NCI-H82 treated with DMSO at 0.1 percent for 48 hours (cell line): ENCODE data around the gene SYT9.
A peak's percentile ranks its signal among the peaks of the same experiment; 100 is the strongest.

Source experiments
- DNase-seq: peaks from one replicate; lab custom pipeline; 2025; ENCODE audit not compliant: unreplicated experiment; lab: John Stamatoyannopoulos, UW

Gene SYT9

GRCh38 chr11:7418906-7419305 is 167.2 kb downstream of the SYT9 start:
- DNase-seq, result no peak

DNA sequence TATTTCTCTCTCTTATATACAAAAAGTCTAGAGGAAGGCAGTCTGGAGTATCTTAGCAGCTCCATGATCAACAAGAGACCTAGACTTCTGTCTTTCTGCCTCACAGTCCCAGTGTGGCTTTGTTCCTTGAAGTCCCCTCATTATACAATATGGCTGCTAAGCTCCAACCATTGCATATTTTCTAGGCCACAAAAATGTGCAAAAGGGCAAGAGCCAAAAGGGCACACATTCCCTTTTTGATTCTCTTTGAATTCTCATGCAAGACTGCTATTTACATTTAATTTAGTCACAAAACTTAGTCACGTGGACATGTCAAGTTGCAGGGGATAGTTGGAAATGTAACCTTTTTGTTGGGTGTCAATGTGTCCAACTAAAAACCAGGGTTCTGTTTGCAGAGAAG is 169.4 kb downstream of the SYT9 start:
- no peak for DNase-seq

- no peak for DNase-seq
Measured at GRCh38 chr11:7422544-7423331, 171.0 kb downstream of the SYT9 start.

- DNase-seq, result no peak
Measured at GRCh38 chr11:7423946-7424345, 172.2 kb downstream of the SYT9 start.

DNA sequence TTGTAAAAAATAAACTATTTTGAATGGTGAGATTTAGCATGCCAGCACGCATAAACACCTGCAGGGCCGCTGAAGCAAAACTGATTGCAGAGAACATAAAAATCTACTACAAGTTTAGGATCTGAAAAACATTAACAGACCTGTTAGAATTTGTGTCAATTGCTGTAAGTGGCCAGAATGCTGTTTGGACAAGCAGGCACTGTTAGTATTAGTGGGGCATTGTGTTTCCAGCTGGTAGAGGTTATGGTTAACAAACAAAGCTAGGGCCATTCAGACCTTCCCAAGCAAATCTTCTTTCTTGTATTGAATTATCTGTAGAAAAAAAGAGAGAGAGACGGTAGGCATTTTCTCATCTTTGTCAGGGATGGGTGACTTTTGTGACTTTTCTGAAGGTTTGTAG is 176.0 kb downstream of the SYT9 start:
- DNase-seq, result no peak

DNA sequence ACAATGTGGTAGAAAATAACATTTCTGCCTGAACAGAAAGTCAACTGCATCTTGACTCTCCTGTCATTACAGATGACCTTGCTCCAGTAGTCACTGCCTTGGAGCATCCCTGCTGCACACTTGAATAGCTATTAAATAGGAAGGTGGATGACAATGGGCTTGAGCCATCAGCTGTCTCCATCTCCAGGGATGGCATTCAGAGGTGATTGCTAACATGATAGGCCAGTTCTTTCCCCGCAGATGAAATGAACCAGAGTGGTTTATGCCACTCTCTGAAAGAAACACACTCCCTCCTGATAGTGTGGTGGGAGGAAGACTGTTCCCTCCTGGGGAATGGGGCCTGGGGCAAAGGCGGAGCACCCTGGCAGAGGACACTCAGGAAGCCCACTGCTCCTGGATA is 176.5 kb downstream of the SYT9 start:
- no peak for DNase-seq

DNA sequence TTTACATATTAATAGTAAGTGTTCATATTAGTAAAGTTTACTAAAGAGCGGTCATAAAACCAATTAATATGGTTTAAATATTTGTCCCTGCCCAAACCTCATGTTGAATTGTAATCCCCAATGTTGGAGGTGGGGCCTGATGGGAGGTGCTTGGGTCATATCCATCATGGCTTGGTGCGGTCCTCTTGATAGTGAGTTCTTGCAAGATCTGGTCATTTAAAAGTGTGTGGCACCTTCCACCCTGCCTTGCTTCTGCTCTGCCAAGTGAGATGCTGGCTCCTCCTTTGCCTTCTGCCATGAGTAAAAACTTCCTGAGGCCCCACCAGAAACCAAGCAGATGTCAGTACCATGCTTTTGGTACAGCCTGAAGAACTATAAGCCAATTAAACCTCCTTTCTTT is 178.8 kb downstream of the SYT9 start:
- no peak for DNase-seq

- no peak for DNase-seq
Measured at GRCh38 chr11:7435176-7435575, 183.5 kb downstream of the SYT9 start.

GRCh38 chr11:7436146-7436545 is 184.4 kb downstream of the SYT9 start:
- no peak for DNase-seq

DNA sequence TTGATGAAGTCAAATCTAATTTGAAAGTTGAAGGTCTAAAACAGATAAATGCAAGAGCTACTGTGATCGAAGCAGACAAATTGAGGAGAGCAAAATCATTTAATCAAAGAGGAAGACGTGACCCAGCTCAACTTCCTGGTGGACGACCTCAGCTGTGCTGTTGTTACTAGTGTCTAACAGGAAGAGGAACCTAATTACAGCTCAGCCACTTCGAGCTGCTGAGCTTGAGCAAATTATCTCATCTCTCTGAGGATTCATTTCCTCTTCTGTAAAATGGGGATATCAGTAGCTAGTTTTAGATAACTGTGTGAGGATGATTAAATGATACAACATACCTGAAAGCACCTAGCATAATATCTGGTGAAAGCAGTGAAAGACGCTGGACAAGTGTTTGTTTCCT is 185.0 kb downstream of the SYT9 start:
- no peak for DNase-seq

DNA sequence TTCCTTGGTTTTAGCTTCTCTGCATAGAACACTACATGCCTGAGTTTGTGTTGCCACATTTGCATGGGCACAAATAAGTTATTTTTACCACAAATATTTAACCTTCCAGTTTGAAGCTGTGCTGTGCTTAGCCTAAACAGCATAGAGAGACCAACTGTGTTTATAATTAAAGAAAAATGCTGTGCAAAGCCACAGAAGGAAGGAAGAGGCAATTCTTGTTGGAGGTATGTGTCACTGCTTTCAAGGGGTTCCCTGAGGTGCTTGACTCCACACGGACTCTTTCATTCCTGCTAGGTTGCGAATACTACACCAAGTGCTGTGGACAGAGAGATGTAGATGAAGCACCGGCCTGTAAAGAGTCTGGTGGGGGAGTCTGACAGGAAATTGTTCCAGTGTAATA is 186.0 kb downstream of the SYT9 start:
- no peak for DNase-seq

DNA sequence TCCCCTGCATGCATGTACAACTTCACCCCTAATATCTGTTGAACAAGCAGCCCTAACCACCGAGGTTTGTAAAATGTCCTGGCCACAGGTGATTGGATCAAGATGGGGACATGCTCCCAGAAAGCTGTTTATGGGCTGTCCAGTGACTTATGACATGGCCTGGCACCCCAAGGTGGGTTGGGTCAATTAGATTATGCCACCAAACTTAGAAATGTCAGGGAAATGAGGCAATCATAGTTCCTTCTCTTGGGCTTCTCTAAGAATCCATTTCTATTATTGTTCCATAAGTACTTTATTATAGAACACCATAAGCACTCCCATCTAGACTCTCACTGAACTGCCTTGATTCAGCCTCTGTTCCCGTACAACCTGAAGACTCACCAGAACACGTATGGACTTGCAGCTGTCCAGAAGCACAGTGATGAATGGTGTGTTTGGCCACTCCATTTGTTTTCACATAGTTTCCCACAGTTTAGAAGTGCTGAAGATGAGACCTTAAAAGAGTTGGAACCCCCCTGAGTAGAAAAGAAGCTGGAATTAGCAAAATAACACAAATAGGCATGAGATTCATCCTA is 188.1 kb downstream of the SYT9 start:
- DNase-seq, result no peak

GRCh38 chr11:7442588-7443215 is 191.0 kb downstream of the SYT9 start:
- DNase-seq, result peak; percentile 6

- no peak for DNase-seq
Measured at GRCh38 chr11:7444091-7444981, 192.6 kb downstream of the SYT9 start.

DNA sequence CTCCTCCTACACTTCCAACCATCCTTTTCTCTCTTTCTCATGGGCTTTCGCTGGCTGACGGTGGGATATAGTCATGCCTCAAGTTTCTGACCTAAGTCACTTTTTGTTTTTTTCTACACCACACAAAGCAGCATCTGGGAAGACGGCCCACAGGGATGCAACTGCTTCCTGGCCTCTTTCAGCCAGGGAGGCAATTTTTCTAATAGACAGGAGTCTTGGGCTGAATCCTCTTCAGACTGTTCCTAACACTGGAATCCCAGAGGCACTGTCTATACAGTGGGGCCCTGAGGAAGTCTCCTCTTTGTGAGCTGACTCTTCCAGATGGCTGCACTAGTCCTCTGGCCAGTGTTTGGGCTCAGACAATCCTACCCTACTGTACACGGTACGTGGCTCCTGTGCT is 193.9 kb downstream of the SYT9 start:
- no peak for DNase-seq

DNA sequence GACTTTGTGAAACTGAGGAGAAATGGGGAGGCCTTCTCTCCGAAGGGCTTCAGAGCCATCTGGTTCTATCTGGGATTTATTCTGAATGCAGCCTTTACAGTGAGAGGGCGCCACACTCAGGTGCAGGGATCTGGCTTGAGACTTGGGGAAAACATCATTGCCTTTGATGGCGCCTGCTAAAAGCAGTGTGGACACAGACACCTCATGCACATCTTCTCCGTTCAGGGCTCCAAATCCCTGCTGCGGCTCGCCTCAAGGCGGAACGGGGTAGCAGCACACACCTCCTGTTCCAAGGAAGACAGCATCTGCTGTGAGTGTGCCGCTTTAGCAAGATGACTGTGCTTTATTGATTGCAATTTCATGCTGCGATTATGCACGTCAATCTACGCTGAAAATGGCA is 196.5 kb downstream of the SYT9 start:
- DNase-seq, result no peak

- no peak for DNase-seq
Measured at GRCh38 chr11:7449211-7449840, 197.6 kb downstream of the SYT9 start.

DNA sequence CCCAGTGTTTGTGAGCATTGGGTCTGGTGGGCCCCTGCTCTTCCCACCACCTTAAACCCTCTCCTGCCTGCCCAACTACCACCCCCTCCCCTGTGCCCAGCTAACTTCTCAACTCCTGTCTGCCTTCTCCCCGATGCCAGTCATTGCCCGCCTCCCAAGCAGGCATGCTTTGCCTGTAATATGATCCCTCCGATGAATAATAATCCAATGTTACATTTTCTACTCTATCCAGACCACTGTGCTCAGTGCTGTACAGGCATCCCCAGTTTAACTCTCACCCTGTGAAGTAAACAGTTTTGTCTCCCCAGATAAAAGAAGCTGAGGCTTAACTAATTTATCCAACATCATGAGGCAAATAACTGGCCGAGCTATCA is 198.1 kb downstream of the SYT9 start:
- DNase-seq, result no peak

DNA sequence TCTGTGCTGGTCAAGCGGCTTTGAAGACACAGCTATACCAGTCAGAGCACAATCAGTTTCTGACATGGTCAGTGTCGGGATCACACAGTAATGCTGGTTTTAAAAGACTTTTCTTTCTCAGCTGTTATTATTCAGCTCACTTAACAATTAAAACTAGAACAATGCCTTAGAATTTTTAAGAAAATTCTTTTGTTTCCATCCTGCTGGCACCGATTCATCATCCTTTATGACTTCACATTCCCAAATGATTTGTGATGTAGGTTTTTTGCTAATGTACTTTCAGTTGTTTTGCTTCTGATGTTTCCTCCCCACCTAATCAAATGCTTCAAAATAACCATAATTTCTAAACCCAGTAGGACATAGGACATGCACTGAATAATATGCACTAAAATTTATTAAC is 199.1 kb downstream of the SYT9 start:
- no peak for DNase-seq

GRCh38 chr11:7451520-7451919 is 199.8 kb downstream of the SYT9 start:
- no peak for DNase-seq

DNA sequence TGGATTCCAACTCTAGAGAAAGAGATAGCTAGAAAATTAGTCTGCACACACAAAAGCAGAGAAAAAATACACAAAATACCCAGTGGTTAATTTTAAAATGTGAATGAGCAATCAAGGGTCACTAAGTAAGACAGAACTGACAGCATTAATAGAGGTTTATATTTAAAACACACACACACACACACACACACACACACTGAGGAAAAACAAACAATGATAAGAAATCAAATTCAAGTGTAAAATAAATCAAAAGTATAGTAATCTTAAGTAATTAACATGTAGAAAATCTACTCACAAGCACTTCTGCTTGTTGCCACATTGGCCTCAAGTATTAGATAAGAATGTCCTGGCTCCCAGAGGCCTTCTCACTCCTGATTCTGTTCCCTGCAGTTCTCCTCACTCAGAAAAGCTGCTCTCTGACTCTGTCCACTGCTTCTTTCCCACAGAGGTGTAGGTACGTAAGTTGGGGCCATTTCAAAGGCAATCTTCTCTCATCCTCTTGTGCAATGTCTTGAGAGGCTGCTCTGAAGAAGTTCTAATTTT is 200.3 kb downstream of the SYT9 start:
- no peak for DNase-seq
